GM23338 (cell line): Measurements from ENCODE around the gene AGPS. TPM values are rescaled to one million over a fixed set of nuclear protein-coding genes. Genes with fewer than 3 reads are reported as not detected.
"Not testable (repeated sequence)": the region's sequence is repeated elsewhere in the genome, so short reads cannot be mapped to it uniquely, and the experiment has no call there.

Source experiments
- ATAC-seq: fragments of 200-7000 bp; cut with Tn5 transposase; 3 replicates; pipeline ENCODE4 v1.9.1; 2020
- DNase-seq: peaks from one replicate; pipeline ENCODE4 v3.0.0-alpha.2; 2015; ENCODE audit warnings: low spot score
- H2AFZ ChIP-seq: fragments of 200-600 bp; sonication (generic); 2 replicates; pipeline ENCODE4 v1.8.0; 2016; ENCODE audit warnings: antibody characterized with exemption, mild to moderate bottlenecking, moderate library complexity
- H3F3A ChIP-seq: fragments of 200-600 bp; sonication (generic); replicated peaks from 2 replicates; pipeline ENCODE4 v1.8.0; 2017; ENCODE audit warnings: antibody characterized with exemption, mixed run types, low read depth
- H3K27ac ChIP-seq: fragments of 200-600 bp; sonication (generic); 2 replicates; pipeline ENCODE4 v1.6.1; 2016; ENCODE audit warnings: low read depth
- H3K27me3 ChIP-seq: fragments of 200-600 bp; sonication (generic); 2 replicates; pipeline ENCODE4 v1.8.0; 2016; ENCODE audit warnings: mild to moderate bottlenecking, mixed run types, moderate library complexity; ENCODE audit not compliant: insufficient read depth
- H3K36me3 ChIP-seq: fragments of 200-600 bp; sonication (generic); 2 replicates; pipeline ENCODE4 v1.8.0; 2016; ENCODE audit warnings: mild to moderate bottlenecking; ENCODE audit not compliant: insufficient read depth
- H3K4me1 ChIP-seq: fragments of 200-600 bp; sonication (generic); 2 replicates; pipeline ENCODE4 v1.8.0; 2016; ENCODE audit warnings: mild to moderate bottlenecking, moderate library complexity; ENCODE audit not compliant: insufficient read depth
- H3K4me2 ChIP-seq: fragments of 200-600 bp; sonication (generic); 2 replicates; pipeline ENCODE4 v1.7.1; 2017; ENCODE audit warnings: mixed run types
- H3K4me3 ChIP-seq: fragments of 200-600 bp; sonication (generic); 2 replicates; pipeline ENCODE4 v1.6.1; 2016; ENCODE audit warnings: mixed run types
- H3K79me2 ChIP-seq: fragments of 200-600 bp; sonication (generic); replicated peaks from 2 replicates; pipeline ENCODE4 v1.8.0; 2017; ENCODE audit warnings: mild to moderate bottlenecking; ENCODE audit not compliant: insufficient read depth
- H3K9me2 ChIP-seq: fragments of 200-600 bp; sonication (generic); 2 replicates; pipeline ENCODE4 v1.8.0; 2017; ENCODE audit not compliant: insufficient read depth
- H4K20me1 ChIP-seq: fragments of 200-600 bp; sonication (generic); replicated peaks from 2 replicates; pipeline ENCODE4 v1.8.0; 2017; ENCODE audit warnings: mild to moderate bottlenecking; ENCODE audit not compliant: insufficient read depth
- H3K27ac Mint-ChIP-seq: 2 replicates; pipeline ENCODE4 v1.8.0; 2020; ENCODE audit warnings: inconsistent platforms, mild to moderate bottlenecking, moderate library complexity, mixed read lengths
- H3K27me3 Mint-ChIP-seq: 3 replicates; pipeline ENCODE4 v1.8.0; 2022; ENCODE audit warnings: low read depth, mild to moderate bottlenecking, moderate library complexity, mixed read lengths, inconsistent platforms; ENCODE audit not compliant: insufficient read depth, poor library complexity
- H3K36me3 Mint-ChIP-seq: 3 replicates; pipeline ENCODE4 v1.8.0; 2021; ENCODE audit warnings: low read depth, mild to moderate bottlenecking, inconsistent platforms, moderate library complexity, mixed read lengths
- H3K4me1 Mint-ChIP-seq: 3 replicates; pipeline ENCODE4 v1.8.0; 2020; ENCODE audit warnings: mild to moderate bottlenecking, inconsistent platforms, mixed read lengths
- H3K4me3 Mint-ChIP-seq: 3 replicates; pipeline ENCODE4 v1.8.0; 2021; ENCODE audit warnings: moderate library complexity, mild to moderate bottlenecking, inconsistent platforms, mixed read lengths
- H3K9me3 Mint-ChIP-seq: 3 replicates; pipeline ENCODE4 v1.8.0; 2020; ENCODE audit warnings: moderate library complexity, mild to moderate bottlenecking, inconsistent platforms, mixed read lengths
- ETS1 ChIP-seq: IDR thresholded peaks from 2 replicates; pipeline ENCODE4 v1.6.1; 2016; ENCODE audit warnings: antibody characterized with exemption
- REST ChIP-seq: IDR thresholded peaks from one replicate; pipeline ENCODE4 v1.6.1; 2018; ENCODE audit warnings: antibody characterized with exemption; ENCODE audit not compliant: unreplicated experiment
- STAT1 ChIP-seq: IDR thresholded peaks from one replicate; pipeline ENCODE4 v1.6.1; 2016; ENCODE audit warnings: antibody characterized with exemption; ENCODE audit not compliant: unreplicated experiment
- ZNF462 ChIP-seq: fragments of 250-450 bp; sonication (Bioruptor Pico); IDR thresholded peaks from 2 replicates; pipeline ENCODE4 v1.5.0; 2020; ENCODE audit warnings: mild to moderate bottlenecking, moderate library complexity
- polyA plus RNA-seq: library from polyadenylated mRNA; unstranded; fragments of >200 nt; fragmentation: Nextera tagmentation; extraction: Ambion mirVana; gene quantifications from 2 replicates; pipeline ENCODE4 v1.2.1, GENCODE V29; 2016
- total RNA-seq: library from RNA; depleted of rRNA; stranded (reverse); fragments of >200 nt; shearing (Covaris generic); gene quantifications from 2 replicates; pipeline ENCODE4 v1.2.3, GENCODE V29; 2014

The AGPS gene
- total and polyA plus RNA-seq, 2 experiments from 2014 or later, result 14.6 to 73.2 TPM

GRCh38 chr2:177459756-177460155, 67.2 kb downstream of the AGPS start:
- H2AFZ ChIP-seq, H3K79me2 ChIP-seq, H3K27ac Mint-ChIP-seq, H4K20me1 ChIP-seq, H3K27me3 Mint-ChIP-seq, H3K9me2 ChIP-seq, H3K4me1 Mint-ChIP-seq, H3F3A ChIP-seq, H3K36me3 ChIP-seq, H3K27me3 ChIP-seq, H3K4me2 ChIP-seq, DNase-seq, H3K4me3 Mint-ChIP-seq, H3K4me1 ChIP-seq, H3K4me3 ChIP-seq, H3K27ac ChIP-seq, ATAC-seq: not testable (repeated sequence)
- Mint-ChIP-seq H3K9me3 (peaks cover 13% of the 10 kb centered on the region; the same call in 2 of the 3 replicates), H3K36me3 (peaks cover 71% of the 10 kb centered on the region)

- H3K27me3 Mint-ChIP-seq, result no peaks in the 10 kb centered on the region
- no peaks in the 10 kb centered on the region for H3K4me1 ChIP-seq
- peaks cover 25% of the 10 kb centered on the region for H3K9me3 Mint-ChIP-seq
- no peaks in the 10 kb centered on the region for H3F3A ChIP-seq
- no peaks in the 10 kb centered on the region for H3K79me2 ChIP-seq
- ATAC-seq, result no peak
- no peak overlapping the region for H3K27ac Mint-ChIP-seq
- H3K4me2 ChIP-seq, result no peak overlapping the region
- no peaks in the 10 kb centered on the region for H3K9me2 ChIP-seq
- H3K27me3 ChIP-seq, result no peaks in the 10 kb centered on the region
- no peak overlapping the region for H3K4me3 ChIP-seq
- H3K36me3 Mint-ChIP-seq, result peaks cover 73% of the 10 kb centered on the region
- peaks cover 15% of the 10 kb centered on the region for H3K36me3 ChIP-seq
- no peaks in the 10 kb centered on the region for H4K20me1 ChIP-seq
- no peak overlapping the region for H2AFZ ChIP-seq
- no peak for TF ChIP-seq ETS1
- DNase-seq, result no peak
- no peak overlapping the region for H3K27ac ChIP-seq
- H3K4me1 Mint-ChIP-seq, result no peaks in the 10 kb centered on the region
- no peak overlapping the region for H3K4me3 Mint-ChIP-seq
Observed at GRCh38 chr2:177460973-177461585, 68.5 kb downstream of the AGPS start.

- Mint-ChIP-seq H3K27me3 (no peaks in the 10 kb centered on the region), H3K9me3 (peaks cover 29% of the 10 kb centered on the region), H3K36me3 (peaks cover 61% of the 10 kb centered on the region), H3K4me3 (no peak overlapping the region), H3K27ac (no peak overlapping the region), H3K4me1 (no peaks in the 10 kb centered on the region)
- H3K36me3 ChIP-seq, result peaks cover 16% of the 10 kb centered on the region
- H3F3A ChIP-seq, result no peaks in the 10 kb centered on the region
- DNase-seq (no peak), ATAC-seq (no peak)
- H3K4me2 ChIP-seq, result no peak overlapping the region
- no peaks in the 10 kb centered on the region for H4K20me1 ChIP-seq
- H3K4me3 ChIP-seq, result no peak overlapping the region
- H3K27me3 ChIP-seq, result no peaks in the 10 kb centered on the region
- H3K79me2 ChIP-seq, result no peaks in the 10 kb centered on the region
- H3K4me1 ChIP-seq, result no peaks in the 10 kb centered on the region
- H2AFZ ChIP-seq, result no peak overlapping the region
- no peaks in the 10 kb centered on the region for H3K9me2 ChIP-seq
- H3K27ac ChIP-seq, result no peak overlapping the region
- TF ChIP-seq STAT1 (no peak), REST (no peak), ZNF462 (CRISPR knock-in tag) (no peak)
Observed at GRCh38 chr2:177464549-177464948, 72.0 kb downstream of the AGPS start.
